Measurements from ENCODE around the gene NOPCHAP1.

GRCh38 chr12:104990950-104991349 lies 4.8 kb downstream of the NOPCHAP1 start:
- TF ChIP-seq CTCF (IDR thresholded peaks at IDR 0.05) (no peak), POLR2A (IDR thresholded peaks at IDR 0.05) (no peak)
